Keratinocyte (primary cell): ENCODE measurements around the gene TTR. TPM values are rescaled to one million over a fixed set of nuclear protein-coding genes. Genes with fewer than 3 reads are reported as not detected.

Experiments used
- DNase-seq: peaks from one replicate; pipeline ENCODE4 v3.0.0-alpha.2; 2011; ENCODE audit warnings: low read depth, missing footprints, low spot score
- FAIRE-seq: peaks from 2 replicates; lab custom pipeline; 2011; peaks lifted over from hg19 to GRCh38; lab: Jason Lieb, UNC
- H2AFZ ChIP-seq: 2 replicates; pipeline ENCODE4 v1.6.0; 2012; ENCODE audit warnings: low read length, control low read depth, inconsistent platforms; ENCODE audit not compliant: control insufficient read depth
- H3K27ac ChIP-seq: 2 replicates; pipeline ENCODE4 v1.5.1; 2011; ENCODE audit warnings: low read length; ENCODE audit not compliant: control insufficient read depth, insufficient read depth
- H3K27me3 ChIP-seq: 3 replicates; pipeline ENCODE4 v1.6.0; 2011; ENCODE audit warnings: low read length; ENCODE audit not compliant: control insufficient read depth, insufficient read depth; ENCODE audit errors: extremely low read depth
- H3K36me3 ChIP-seq, 2 experiments: 2 replicates in 1 of 2; 3 replicates in 1 of 2; pipeline ENCODE4 v1.5.1; 2011; ENCODE audit warnings: low read length in 2 of 2, mild to moderate bottlenecking in 1 of 2; ENCODE audit not compliant: control insufficient read depth in 2 of 2, insufficient read depth in 2 of 2; ENCODE audit errors: extremely low read depth in 1 of 2
- H3K4me1 ChIP-seq: 3 replicates; pipeline ENCODE4 v1.5.1; 2011; ENCODE audit warnings: low read length; ENCODE audit not compliant: control insufficient read depth, insufficient read depth; ENCODE audit errors: extremely low read depth
- H3K4me2 ChIP-seq: 3 replicates; pipeline ENCODE4 v1.6.0; 2011; ENCODE audit warnings: low read depth, low read length; ENCODE audit not compliant: control insufficient read depth, insufficient read depth; ENCODE audit errors: extremely low read depth
- H3K4me3 ChIP-seq, 3 experiments: fragments of 200-600 bp in 1 of 3; sonication (generic) in 1 of 3; 2 replicates in 2 of 3; 3 replicates in 1 of 3; pipeline ENCODE4 v1.5.1; 2011 to 2016; ENCODE audit warnings: low read length in 3 of 3, mild to moderate bottlenecking in 3 of 3, control low read depth in 2 of 3, inconsistent platforms in 1 of 3, low read depth in 1 of 3, mixed read lengths in 1 of 3, mixed run types in 1 of 3, moderate library complexity in 1 of 3; ENCODE audit not compliant: control insufficient read depth in 2 of 3, insufficient read depth in 2 of 3; ENCODE audit errors: extremely low read depth in 1 of 3
- H3K79me2 ChIP-seq: 2 replicates; pipeline ENCODE4 v1.6.0; 2012; ENCODE audit warnings: low read length; ENCODE audit not compliant: control insufficient read depth, insufficient read depth
- H3K9ac ChIP-seq: 3 replicates; pipeline ENCODE4 v1.6.0; 2011; ENCODE audit warnings: low read length; ENCODE audit not compliant: control insufficient read depth, insufficient read depth; ENCODE audit errors: extremely low read depth
- H3K9me1 ChIP-seq: 3 replicates; pipeline ENCODE4 v1.6.0; 2011; ENCODE audit warnings: low read length; ENCODE audit not compliant: control insufficient read depth, insufficient read depth; ENCODE audit errors: extremely low read depth
- H3K9me3 ChIP-seq: 2 replicates; pipeline ENCODE4 v1.5.1; 2012; ENCODE audit warnings: low read depth, low read length; ENCODE audit not compliant: control insufficient read depth
- H4K20me1 ChIP-seq: 3 replicates; pipeline ENCODE4 v1.6.0; 2011; ENCODE audit warnings: low read length; ENCODE audit not compliant: control insufficient read depth, insufficient read depth; ENCODE audit errors: extremely low read depth
- EZH2 ChIP-seq: IDR thresholded peaks from one replicate; pipeline ENCODE4 v1.6.1; 2012; ENCODE audit warnings: inconsistent platforms, mild to moderate bottlenecking, low read length, moderate library complexity
- dilution Hi-C: fragments of 300-500 bp; cut with MboI; formaldehyde crosslinking; loops from one replicate; pipeline ENCODE4 v1.7.0; 2020; ENCODE audit warnings: low sequenced_read_pairs; ENCODE audit not compliant: extremely low pct_ligation_motif_present
- polyA plus RNA-seq, 5 experiments: library from polyadenylated mRNA; depleted of rRNA in 3 of 5; stranded (reverse) in 3 of 5; stranded (forward) in 1 of 5; unstranded in 1 of 5; fragments of >200 nt; gene quantifications; 1 replicate in 1 of 5; 2 replicates in 3 of 5; 3 replicates in 1 of 5; pipeline versions ENCODE4 v1.2.1 to v1.2.3, GENCODE V29; 2011 to 2012; ENCODE audit warnings: missing spikeins in 2 of 5, low read depth in 1 of 5, low replicate concordance in 1 of 5
- TF ChIP-seq, protein P1 (sequence below), 3 experiments: IDR thresholded peaks in 1 of 3; conservative IDR thresholded peaks in 1 of 3; optimal IDR thresholded peaks in 1 of 3; 2 replicates in 2 of 3; 3 replicates in 1 of 3; pipeline versions ENCODE3 to v1.5.1; 2011; ENCODE audit warnings: low read length in 3 of 3, mild to moderate bottlenecking in 3 of 3, moderate library complexity in 2 of 3, control low read depth in 1 of 3, inconsistent platforms in 1 of 3; ENCODE audit not compliant: insufficient read depth in 2 of 3; ENCODE audit errors: extremely low read depth in 1 of 3

Gene TTR
- polyA plus RNA-seq, 1 donor (not counting 4 experiments of a cell fraction or from before 2014, with no cell fraction given) = not detected

GRCh38 chr18:31618801-31619200 lies 27.1 kb downstream of the TTR start:
- H3K9me1 ChIP-seq = no peaks in the 10 kb centered on the region
- no peak overlapping the region for H3K9ac ChIP-seq
- no peaks in the 10 kb centered on the region for H4K20me1 ChIP-seq
- no peak overlapping the region for H2AFZ ChIP-seq
- TF ChIP-seq EZH2 = no peak
- TF ChIP-seq, protein P1, sequence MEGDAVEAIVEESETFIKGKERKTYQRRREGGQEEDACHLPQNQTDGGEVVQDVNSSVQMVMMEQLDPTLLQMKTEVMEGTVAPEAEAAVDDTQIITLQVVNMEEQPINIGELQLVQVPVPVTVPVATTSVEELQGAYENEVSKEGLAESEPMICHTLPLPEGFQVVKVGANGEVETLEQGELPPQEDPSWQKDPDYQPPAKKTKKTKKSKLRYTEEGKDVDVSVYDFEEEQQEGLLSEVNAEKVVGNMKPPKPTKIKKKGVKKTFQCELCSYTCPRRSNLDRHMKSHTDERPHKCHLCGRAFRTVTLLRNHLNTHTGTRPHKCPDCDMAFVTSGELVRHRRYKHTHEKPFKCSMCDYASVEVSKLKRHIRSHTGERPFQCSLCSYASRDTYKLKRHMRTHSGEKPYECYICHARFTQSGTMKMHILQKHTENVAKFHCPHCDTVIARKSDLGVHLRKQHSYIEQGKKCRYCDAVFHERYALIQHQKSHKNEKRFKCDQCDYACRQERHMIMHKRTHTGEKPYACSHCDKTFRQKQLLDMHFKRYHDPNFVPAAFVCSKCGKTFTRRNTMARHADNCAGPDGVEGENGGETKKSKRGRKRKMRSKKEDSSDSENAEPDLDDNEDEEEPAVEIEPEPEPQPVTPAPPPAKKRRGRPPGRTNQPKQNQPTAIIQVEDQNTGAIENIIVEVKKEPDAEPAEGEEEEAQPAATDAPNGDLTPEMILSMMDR (optimal IDR thresholded peaks at IDR 0.05 in 1 of 3, IDR thresholded peaks at IDR 0.05 in 1 of 3, conservative IDR thresholded peaks at IDR 0.05 in 1 of 3; ENCODE audit: extremely low read depth in 1 of 3, insufficient read depth in 2 of 3, low read length in 3 of 3) = no peak
- H3K79me2 ChIP-seq = no peaks in the 10 kb centered on the region
- H3K4me3 ChIP-seq = no peak overlapping the region
- H3K4me2 ChIP-seq = no peak overlapping the region
- no peaks in the 10 kb centered on the region for H3K9me3 ChIP-seq
- H3K4me1 ChIP-seq = peaks cover 11% of the 10 kb centered on the region
- peak overlapping the region; percentile 0 for H3K27ac ChIP-seq
- dilution Hi-C loops = no loop called here
- H3K36me3 ChIP-seq = no peaks in the 10 kb centered on the region
- FAIRE-seq (no peak), DNase-seq (no peak)
- H3K27me3 ChIP-seq = no peaks in the 10 kb centered on the region

- Histone ChIP-seq H3K4me3 (no peak overlapping the region), H3K4me2 (peak overlapping the region; percentile 55), H3K9me3 (no peaks in the 10 kb centered on the region), H3K9ac (no peak overlapping the region), H3K9me1 (no peaks in the 10 kb centered on the region), H4K20me1 (no peaks in the 10 kb centered on the region), H2AFZ (no peak overlapping the region), H3K79me2 (no peaks in the 10 kb centered on the region), H3K27ac (peak overlapping the region; percentile 11), H3K27me3 (no peaks in the 10 kb centered on the region), H3K36me3 (no peaks in the 10 kb centered on the region), H3K4me1 (peaks cover 11% of the 10 kb centered on the region)
- TF ChIP-seq, protein P1 (optimal IDR thresholded peaks at IDR 0.05 in 1 of 3, IDR thresholded peaks at IDR 0.05 in 1 of 3, conservative IDR thresholded peaks at IDR 0.05 in 1 of 3; ENCODE audit: extremely low read depth in 1 of 3, insufficient read depth in 2 of 3, low read length in 3 of 3) = no peak
- no peak for TF ChIP-seq EZH2
- DNase-seq (peak; percentile 33), FAIRE-seq (peak; percentile 73)
- dilution Hi-C loops = no loop called here
Measured at GRCh38 chr18:31619291-31619690, 27.6 kb downstream of the TTR start.
